Stimulated activated naive CD8-positive, alpha-beta T cell treated with anti-CD3 and anti-CD28 coated beads, Interleukin-15, Interleukin-2, amounts not matched to agents 100 U/mL and 50 U/mL, for 24 hours (primary cell): ENCODE results near the gene TIMP2.
"Not testable (repeated sequence)": the region's sequence is repeated elsewhere in the genome, so short reads cannot be mapped to it uniquely, and the experiment has no call there.

Experiments
- ATAC-seq: fragments of 150-1000 bp; cut with Tn5 transposase; one replicate; pipeline ENCODE4 v1.10.0; 2021
- DNase-seq: peaks from one replicate; pipeline ENCODE4 v3.0.0; 2021

The TIMP2 gene

GRCh38 chr17:78929908-78930775, 5.0 kb upstream of the TIMP2 start:
- DNase-seq (no peak), ATAC-seq (no peak)

- ATAC-seq (no peak), DNase-seq (no peak)
Measured at GRCh38 chr17:78925662-78926555, 722 bp upstream of the TIMP2 start.

- DNase-seq (no peak), ATAC-seq (peak; percentile 16)
Measured at GRCh38 chr17:78924481-78925151, 571 bp downstream of the TIMP2 start.

- ATAC-seq = peak; percentile 51
- DNase-seq = peak; percentile 68
Measured at GRCh38 chr17:78923660-78924453, 1.3 kb downstream of the TIMP2 start.

GRCh38 chr17:78922816-78923498, 2.2 kb downstream of the TIMP2 start:
- ATAC-seq (no peak), DNase-seq (no peak)

GRCh38 chr17:78921437-78921971, 3.7 kb downstream of the TIMP2 start:
- DNase-seq (no peak), ATAC-seq (no peak)

- ATAC-seq (no peak), DNase-seq (no peak)
Measured at GRCh38 chr17:78920528-78920927, 4.7 kb downstream of the TIMP2 start.

- DNase-seq (no peak), ATAC-seq (no peak)
Measured at GRCh38 chr17:78919861-78920450, 5.2 kb downstream of the TIMP2 start.

- ATAC-seq (no peak), DNase-seq (no peak)
Measured at GRCh38 chr17:78918979-78919378, 6.2 kb downstream of the TIMP2 start.

- DNase-seq (no peak), ATAC-seq (no peak)
Measured at GRCh38 chr17:78917451-78918275, 7.5 kb downstream of the TIMP2 start.

GRCh38 chr17:78915872-78916632, 9.1 kb downstream of the TIMP2 start:
- ATAC-seq (peak; percentile 65), DNase-seq (no peak)

GRCh38 chr17:78913115-78913514, 12.1 kb downstream of the TIMP2 start:
- no peak for ATAC-seq
- DNase-seq = no peak

GRCh38 chr17:78912082-78912481, 13.1 kb downstream of the TIMP2 start:
- no peak for DNase-seq
- no peak for ATAC-seq

GRCh38 chr17:78911543-78911942, 13.6 kb downstream of the TIMP2 start:
- DNase-seq, ATAC-seq: not testable (repeated sequence)

- ATAC-seq (no peak), DNase-seq (no peak)
Measured at GRCh38 chr17:78910497-78911284, 14.5 kb downstream of the TIMP2 start.

- no peak for DNase-seq
- no peak for ATAC-seq
Measured at GRCh38 chr17:78908426-78908825, 16.8 kb downstream of the TIMP2 start.

GRCh38 chr17:78905541-78905940, 19.6 kb downstream of the TIMP2 start:
- DNase-seq = no peak
- no peak for ATAC-seq

GRCh38 chr17:78905116-78905515, 20.1 kb downstream of the TIMP2 start:
- ATAC-seq (no peak), DNase-seq (no peak)
